GM19023 (cell line): ENCODE data around the gene CDH1.
"Not testable (repeated sequence)": the region's sequence is repeated elsewhere in the genome, so short reads cannot be mapped to it uniquely, and the experiment has no call there.

ENCODE experiments used
- ATAC-seq: cut with Tn5 transposase; IDR thresholded peaks from one replicate; pipeline ENCODE4 v1.9.1; 2021; ENCODE audit warnings: mild to moderate bottlenecking, moderate library complexity; ENCODE audit not compliant: unreplicated experiment

CDH1 gene

DNA sequence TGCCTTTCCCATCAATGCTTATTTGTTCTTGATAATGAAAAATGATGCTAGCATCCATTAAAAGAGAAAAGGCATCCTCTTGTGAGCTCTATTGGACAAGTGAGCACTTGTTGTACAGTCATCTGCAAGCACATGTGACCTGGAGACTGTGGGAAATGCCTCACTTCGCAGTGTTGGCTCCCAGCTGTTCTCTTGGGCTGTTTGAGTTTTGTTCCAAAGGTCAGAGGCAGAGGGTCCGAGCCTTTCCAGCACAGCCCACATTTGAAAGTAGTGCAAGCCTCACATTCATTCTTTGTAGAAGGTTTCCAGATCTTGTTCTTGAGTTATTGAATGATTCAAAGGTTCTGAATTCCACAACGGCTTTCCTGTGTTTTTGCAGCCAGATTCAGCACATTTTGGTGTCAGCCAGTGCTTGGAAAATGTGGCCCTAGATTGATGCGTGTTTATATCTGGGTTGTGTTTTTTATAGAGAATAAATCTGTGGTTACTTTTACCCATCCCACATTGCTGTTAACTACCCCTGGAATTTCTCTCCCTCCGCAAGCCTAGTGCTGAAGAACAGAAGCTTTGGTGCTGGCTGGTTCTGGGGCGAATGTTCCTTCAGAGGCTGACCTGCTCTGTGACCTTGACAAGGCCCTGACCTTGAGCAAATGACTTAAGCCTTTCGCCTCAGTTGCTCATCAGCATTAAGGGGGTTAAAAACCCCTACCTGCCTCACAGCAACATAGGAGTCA is 49.8 kb downstream of the CDH1 start:
- ATAC-seq, result no peak

DNA sequence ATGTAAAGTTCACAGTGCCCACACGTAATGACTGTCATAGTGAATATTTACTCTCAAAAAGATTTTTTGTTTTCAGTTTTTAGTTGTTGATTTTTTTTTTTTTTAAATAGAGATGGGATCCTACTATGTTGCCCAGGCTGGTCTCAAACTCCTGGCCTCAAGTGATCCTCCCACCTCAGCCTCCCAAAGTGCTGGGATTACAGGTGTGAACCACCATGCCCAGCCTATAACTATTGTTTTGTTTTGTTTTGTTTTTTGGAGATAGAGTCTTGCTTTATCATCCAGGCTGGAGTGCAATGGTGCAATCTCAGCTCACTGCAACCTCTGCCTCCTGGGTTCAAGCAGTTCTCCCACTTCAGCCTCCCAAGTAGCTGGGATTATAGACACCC is 50.3 kb downstream of the CDH1 start:
- ATAC-seq, result not testable (repeated sequence)

DNA sequence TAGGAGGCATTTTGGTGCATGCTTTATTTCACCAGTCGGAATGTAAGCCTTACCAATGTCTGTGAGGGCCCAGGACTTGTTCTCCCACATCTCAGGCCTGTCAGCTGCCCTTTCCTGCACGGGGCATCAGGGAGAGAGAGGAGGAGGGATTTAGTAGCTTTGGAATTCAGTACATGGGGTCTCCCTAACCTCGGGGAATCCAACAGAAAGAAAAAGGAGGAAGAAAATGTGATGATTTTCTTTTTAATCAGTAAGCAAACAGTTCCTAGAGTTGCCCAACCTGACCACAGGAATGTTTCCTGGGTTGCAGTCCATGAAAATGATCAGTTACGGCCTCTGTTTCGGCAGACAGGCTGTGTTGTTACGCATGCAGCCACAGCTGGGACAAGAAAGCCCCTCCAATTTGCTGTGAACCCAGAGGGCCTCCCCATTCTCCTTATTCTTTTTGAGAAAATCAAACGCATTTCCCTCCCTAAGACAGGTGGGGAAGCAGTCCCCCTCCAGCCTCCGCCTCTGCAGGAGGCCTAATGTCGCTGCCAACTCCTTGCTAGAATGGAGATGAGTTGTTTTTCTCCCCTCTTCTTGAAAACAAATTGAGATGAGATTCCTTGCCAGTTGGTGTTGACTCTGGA is 53.2 kb downstream of the CDH1 start:
- ATAC-seq, result no peak

DNA sequence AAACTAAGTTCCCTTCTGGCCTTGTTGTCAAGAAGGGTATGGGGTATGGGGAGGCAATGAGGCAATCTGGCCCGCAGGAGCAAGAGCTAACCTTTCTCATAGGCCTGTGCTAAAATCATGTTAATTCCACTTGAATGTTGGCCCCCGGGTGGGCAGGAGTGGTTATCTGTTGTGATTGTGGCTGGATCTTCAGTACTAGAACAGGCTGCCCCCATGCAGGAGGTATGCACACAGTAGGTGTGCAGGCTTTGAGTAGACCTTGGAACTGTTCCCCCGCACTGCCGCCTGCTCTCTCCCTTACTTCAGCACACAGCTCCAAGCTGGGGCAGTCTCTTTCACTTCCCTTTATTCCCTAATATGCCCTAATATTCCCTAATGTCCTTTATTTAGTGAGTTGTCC is 53.9 kb downstream of the CDH1 start:
- no peak for ATAC-seq

DNA sequence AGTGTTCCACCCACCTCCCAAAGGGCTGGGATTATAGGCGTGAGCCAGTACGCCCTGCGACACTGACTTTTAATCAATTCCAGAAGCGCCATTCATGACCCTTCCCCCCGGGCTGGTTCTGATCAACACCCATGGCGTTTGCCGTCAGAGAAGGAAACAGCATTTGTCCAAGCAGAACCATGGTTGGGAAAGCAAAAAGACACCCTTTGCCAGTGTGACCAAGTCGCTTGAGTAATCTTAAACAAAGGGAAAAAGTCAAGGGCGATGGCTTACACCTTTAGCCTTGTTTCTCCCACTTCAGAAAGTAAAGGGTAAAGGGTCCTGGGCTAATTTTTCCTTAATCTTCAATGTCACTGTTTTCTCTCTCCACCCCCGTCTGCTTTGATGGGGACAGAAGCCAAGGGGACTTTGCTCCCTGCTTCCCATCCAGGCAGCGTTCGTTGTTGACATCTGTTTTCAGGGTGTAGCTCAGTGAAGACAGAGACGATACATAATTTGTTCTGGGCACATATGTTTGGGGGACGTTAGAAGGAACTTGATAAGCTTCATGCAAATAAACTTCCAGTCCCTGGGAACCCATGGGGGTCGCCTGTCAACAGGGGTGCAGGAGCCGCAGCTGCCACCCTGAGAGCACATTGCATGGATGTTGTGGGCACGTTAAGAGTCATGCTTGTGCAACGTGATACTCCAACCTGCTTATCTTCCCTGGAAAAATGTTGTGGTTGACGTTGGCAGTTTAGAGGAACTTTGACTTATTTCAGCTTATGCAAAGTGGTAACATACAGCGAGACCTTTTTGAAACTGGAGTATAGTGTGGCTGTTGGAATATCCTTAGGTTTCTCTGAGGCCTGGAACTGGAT is 55.6 kb downstream of the CDH1 start:
- no peak for ATAC-seq

DNA sequence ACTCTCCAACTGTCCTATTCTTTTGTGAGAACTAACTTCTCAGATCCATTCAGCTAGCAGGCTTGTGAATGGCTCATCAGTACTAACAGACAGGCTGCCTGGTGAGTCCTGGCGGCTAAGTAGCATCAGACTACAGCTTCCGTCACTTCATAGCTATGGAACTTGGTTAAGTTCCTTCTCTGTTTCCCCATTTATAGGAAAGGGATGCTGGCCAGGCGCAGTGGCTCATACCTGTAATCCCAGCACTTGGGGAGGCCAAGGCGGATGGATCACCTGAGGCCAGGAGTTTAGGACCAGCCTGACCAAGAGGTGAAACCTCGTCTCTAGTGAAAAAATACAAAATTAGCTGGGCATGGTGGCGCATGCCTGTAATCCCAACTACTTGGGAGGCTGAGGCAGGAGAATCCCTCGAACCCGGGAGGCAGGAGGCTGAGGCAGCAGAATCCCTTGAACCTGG is 56.3 kb downstream of the CDH1 start:
- ATAC-seq, result no peak

DNA sequence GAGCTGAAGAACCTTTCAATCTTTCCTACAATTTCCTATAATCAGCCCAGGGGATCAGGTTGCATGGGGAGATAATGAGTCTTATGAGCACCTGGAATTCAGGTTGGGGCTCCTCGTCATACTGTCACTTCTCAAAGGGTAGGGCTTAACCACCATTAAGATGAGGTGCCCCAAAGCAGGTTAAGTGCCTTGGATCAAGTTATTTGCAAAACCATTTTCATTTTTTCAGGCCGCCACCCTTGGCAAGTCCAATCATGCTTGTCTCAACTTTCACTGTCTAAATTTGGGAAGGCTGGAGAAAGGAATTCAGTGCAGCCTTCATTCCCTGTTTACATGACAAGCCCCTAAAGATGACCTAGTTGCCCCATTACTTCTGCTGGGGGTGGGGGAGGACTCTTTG is 61.3 kb downstream of the CDH1 start:
- no peak for ATAC-seq

DNA sequence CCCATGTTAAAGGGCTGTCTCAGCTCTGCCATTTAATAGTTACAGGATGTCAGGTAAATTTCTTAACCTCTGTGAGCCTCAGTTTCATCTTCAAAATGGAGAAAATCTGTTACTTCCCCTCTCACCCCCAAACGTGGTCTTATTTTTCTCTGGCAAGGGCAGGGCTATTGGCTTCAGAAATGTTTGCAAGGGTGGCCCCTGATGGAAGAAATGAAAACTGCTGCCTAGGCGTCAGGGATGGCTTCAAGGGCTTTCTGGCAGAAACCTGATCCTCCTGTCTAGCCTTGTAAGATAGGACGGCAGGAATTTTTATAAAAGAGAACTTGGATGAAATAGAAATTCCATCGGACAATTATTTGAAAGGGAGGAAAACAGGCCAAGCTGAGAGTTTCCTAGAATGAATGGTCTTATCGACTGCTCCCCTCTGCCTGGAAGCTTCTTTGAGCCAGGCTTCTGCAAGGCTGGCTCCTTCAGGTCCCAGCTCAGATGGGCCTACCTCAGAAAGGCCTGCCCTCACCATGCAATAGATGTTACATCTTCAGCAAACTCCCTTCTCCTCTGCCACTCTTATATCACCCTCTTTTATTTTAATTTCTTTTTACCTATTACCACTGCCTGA is 63.3 kb downstream of the CDH1 start:
- ATAC-seq, result peak; percentile 62

DNA sequence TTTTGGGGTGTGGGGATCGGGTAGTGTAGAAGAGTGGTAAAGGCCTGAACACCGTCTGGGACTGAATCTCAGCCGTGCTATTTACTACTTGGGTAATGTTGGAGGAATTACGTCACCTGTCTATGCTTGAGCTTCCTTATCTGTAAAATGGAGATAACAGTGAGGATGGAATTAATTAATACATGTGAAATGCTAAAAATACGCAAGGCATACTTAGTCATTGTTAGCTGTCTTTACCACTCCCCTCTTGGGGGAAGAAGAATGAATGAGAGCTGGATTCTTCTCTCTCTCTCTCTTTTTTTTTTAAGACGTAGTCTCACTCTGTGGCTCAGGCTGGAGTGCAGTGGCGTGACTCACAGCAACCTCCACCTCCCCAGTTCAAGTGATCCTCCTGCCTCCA is 65.1 kb downstream of the CDH1 start:
- ATAC-seq, result no peak

DNA sequence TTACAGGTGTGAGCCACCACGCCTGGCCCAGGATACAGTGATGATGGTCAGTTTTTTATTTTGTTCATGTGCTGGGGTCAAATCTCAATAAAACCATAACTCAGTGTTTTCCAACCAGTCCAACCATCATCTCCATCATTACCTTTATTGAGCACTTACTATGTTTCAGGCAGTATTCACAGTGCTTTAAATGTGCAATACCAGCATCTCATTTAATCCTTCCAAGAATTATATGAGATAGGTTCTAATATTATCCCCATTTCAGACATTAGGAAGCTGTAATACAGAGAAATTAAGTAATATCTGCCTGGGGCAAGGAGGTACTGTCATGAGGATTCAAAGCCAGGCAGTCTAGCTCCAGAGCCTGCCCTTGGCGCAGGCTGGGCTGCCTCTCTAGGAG is 69.3 kb downstream of the CDH1 start:
- ATAC-seq, result no peak

DNA sequence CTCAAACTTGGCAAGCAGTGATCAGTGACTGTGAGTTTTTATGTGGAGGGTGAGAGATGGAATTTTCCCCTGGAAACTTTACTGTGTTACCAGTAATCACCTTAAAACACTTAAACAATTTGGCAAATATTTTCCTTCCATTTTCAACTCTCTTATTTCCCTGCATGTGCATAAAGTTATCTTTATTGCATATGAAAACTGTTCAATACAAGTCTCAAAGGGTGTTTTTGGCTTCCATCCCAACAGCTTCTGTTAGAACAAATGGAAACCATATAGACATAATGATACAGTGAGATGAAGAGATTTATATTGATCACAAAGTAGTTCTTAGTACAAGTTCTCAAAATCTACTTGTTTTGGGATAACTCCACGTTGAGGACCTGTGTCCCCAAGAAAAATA is 69.9 kb downstream of the CDH1 start:
- no peak for ATAC-seq

DNA sequence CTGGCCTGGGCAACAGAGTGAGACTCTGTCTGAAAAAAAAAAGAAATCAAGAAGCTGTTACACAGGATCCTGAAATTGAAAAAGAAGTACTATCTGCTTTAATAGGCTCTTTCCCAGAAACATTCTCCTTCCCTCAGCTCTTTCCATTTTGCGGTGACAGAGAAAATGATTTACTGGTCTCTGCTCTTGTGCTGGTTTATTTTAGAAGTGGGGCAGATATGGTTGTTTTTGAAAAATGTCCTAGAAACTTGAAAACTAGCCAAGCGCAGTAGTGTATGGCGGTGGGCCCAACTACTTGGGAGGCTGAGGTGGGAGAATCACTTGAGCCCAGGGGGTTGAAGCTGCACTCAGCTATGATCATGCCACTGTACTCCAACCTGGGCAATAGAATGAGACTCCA is 77.4 kb downstream of the CDH1 start:
- no peak for ATAC-seq

DNA sequence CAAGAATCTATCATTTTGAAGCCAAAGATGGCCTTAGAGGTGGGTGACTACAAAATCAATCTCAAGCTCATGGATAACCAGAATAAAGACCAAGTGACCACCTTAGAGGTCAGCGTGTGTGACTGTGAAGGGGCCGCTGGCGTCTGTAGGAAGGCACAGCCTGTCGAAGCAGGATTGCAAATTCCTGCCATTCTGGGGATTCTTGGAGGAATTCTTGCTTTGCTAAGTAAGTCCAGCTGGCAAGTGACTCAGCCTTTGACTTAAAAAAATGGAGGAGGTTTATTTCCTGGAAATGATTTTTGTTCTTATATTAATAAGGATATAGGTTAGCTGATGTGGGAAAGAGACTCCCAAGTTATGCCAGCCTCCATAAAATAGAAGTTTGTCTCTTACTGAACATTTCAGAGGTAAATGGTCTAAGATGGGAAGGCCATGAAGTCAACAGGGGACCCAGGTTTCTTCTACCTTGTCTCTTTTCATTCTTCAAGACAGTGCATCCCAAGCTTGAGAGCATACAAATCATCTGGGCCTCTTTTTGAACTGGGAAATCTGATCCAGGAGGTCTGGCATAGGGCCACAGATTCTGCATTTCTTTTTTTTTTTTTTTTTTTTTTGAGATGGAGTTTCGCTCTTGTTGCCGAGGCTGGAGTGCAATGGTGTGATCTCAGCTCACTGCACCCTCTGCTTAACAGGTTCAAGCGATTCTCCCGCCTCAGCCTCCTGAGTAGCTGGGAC is 86.5 kb downstream of the CDH1 start:
- ATAC-seq, result no peak

DNA sequence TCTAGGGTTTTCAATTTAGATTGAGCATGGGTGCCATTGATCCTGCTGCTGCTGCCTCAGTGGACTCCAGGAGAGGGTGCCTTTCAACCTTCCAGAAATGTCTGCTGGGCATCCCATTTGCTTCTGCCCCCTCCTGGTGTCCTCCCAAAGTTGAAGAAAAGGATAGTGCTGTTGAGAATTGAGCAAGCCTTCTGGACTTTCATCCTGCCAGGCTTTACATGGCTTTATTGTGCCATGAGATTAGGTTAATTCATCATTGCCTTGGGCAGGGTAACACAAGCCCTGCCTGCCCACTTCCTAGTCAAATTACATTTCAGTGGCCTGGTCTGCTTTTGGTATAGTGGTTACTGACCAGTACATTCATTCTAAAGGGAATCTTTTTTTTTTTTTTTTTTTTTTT is 88.3 kb downstream of the CDH1 start:
- ATAC-seq, result no peak

DNA sequence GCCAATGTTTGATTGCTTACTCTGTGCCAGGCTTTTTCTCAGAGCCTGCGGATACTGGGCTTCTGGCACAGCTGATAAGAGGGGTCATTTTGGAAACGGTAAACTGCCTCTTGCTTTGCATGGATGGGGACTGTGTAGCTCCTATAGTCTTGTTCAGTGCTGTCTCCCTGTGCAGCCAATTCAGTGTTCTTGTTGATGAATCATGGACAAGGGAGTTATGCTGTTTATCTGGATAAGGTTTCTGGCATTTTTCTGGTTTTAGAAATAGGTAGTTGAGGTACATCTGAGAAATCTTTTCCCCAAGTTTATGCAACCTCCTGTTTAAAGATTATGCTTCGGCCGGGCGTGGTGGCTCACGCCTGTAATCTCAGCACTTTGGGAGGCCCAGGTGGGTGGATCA is 89.6 kb downstream of the CDH1 start:
- ATAC-seq, result no peak

DNA sequence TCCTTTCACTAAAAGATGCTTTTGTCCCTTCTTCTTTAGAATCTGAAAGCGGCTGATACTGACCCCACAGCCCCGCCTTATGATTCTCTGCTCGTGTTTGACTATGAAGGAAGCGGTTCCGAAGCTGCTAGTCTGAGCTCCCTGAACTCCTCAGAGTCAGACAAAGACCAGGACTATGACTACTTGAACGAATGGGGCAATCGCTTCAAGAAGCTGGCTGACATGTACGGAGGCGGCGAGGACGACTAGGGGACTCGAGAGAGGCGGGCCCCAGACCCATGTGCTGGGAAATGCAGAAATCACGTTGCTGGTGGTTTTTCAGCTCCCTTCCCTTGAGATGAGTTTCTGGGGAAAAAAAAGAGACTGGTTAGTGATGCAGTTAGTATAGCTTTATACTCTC is 96.2 kb downstream of the CDH1 start:
- no peak for ATAC-seq

DNA sequence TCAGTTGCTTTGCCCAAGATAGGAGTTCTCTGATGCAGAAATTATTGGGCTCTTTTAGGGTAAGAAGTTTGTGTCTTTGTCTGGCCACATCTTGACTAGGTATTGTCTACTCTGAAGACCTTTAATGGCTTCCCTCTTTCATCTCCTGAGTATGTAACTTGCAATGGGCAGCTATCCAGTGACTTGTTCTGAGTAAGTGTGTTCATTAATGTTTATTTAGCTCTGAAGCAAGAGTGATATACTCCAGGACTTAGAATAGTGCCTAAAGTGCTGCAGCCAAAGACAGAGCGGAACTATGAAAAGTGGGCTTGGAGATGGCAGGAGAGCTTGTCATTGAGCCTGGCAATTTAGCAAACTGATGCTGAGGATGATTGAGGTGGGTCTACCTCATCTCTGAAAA is 97.5 kb downstream of the CDH1 start:
- no peak for ATAC-seq

DNA sequence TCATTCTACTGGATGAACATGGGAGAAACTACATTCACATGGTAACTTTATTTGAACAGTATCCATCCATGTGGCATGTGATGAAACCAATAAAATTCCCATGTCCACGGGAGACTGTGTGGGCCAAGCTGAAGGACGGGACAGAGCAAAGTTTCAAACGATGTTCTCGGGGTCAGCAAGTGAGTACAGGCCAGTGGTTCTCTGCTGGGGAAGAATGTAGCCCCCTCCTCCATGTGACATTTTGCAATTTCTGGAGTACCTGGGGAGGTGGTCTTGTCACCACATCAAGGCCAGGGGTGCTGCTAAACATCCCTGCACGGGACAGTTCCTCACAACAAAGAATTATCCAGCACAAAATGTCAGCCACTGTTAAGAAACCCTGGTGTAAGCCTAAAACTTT is 98.9 kb downstream of the CDH1 start:
- ATAC-seq, result no peak

DNA sequence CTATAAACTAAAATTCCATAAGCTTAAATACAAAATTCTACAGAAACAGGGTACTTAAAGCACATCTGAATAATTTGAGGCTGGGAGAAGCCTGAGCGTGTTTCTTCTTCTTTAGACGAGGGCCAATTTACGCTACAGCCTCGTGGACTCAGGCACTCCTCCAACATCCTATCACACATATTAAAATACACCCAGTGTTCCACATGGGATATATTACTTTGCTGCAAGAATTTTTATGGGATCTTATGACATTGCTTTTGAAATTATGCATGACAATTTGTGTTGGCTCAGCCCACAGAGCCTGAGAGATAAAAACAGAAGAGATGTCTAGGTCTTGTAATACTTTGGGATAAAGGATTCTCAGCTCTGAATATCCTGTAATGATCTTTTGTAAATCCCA is 102.7 kb downstream of the CDH1 start:
- no peak for ATAC-seq

DNA sequence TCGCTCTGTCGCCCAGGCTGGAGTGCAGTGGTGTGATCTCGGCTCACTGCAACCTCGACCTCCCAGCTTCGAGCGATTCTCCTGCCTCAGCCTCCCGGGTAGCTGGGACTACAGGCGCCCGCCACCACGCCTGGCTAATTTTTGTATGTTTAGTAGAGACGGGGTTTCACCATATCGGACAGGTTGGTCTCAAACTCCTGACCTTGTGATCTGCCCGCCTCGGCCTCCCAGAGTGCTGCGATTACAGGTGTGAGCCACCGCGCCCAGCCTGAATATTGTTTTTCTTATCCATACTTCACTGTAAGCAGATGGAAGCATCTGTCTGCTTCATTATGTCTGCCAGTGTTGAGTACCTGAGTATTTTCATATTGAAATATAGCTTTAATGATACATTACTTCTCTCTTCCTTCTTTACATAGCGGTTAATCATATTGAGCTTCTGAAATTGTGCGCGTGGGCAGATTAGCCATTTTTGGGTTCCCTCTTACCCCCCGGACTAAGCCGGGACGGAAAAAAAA is 105.9 kb downstream of the CDH1 start:
- not testable (repeated sequence) for ATAC-seq
